KG1 (cell line): Measurements from ENCODE around the gene ADGRG3.
"Not testable (repeated sequence)": the region's sequence is repeated elsewhere in the genome, so short reads cannot be mapped to it uniquely, and the experiment has no call there.

Experiments used
- DNase-seq: peaks from one replicate; lab custom pipeline; 2025; lab: John Stamatoyannopoulos, UW

The ADGRG3 gene

GRCh38 chr16:57721356-57722209 lies 53.5 kb downstream of the ADGRG3 start:
- DNase-seq: no peak

- no peak for DNase-seq
Observed at GRCh38 chr16:57722210-57722499, 54.0 kb downstream of the ADGRG3 start.

GRCh38 chr16:57722651-57723050 lies 54.5 kb downstream of the ADGRG3 start:
- DNase-seq: no peak

- no peak for DNase-seq
Observed at GRCh38 chr16:57723170-57723569, 55.1 kb downstream of the ADGRG3 start.

GRCh38 chr16:57724531-57724930 lies 56.4 kb downstream of the ADGRG3 start:
- no peak for DNase-seq

- DNase-seq: no peak
Observed at GRCh38 chr16:57725151-57725550, 57.0 kb downstream of the ADGRG3 start.

- DNase-seq: no peak
Observed at GRCh38 chr16:57725554-57725953, 57.4 kb downstream of the ADGRG3 start.

GRCh38 chr16:57725976-57726375 lies 57.9 kb downstream of the ADGRG3 start:
- DNase-seq: no peak

GRCh38 chr16:57726433-57726947 lies 58.4 kb downstream of the ADGRG3 start:
- DNase-seq: no peak

- no peak for DNase-seq
Observed at GRCh38 chr16:57727610-57728009, 59.5 kb downstream of the ADGRG3 start.

- no peak for DNase-seq
Observed at GRCh38 chr16:57728336-57729181, 60.5 kb downstream of the ADGRG3 start.

- DNase-seq: no peak
Observed at GRCh38 chr16:57729182-57729484, 61.0 kb downstream of the ADGRG3 start.

GRCh38 chr16:57729852-57730251 lies 61.7 kb downstream of the ADGRG3 start:
- not testable (repeated sequence) for DNase-seq

- DNase-seq: no peak
Observed at GRCh38 chr16:57730771-57731730, 62.9 kb downstream of the ADGRG3 start.

GRCh38 chr16:57732037-57732436 lies 63.9 kb downstream of the ADGRG3 start:
- DNase-seq: no peak

- no peak for DNase-seq
Observed at GRCh38 chr16:57732714-57733113, 64.6 kb downstream of the ADGRG3 start.

- DNase-seq: no peak
Observed at GRCh38 chr16:57734308-57734924, 66.3 kb downstream of the ADGRG3 start.

GRCh38 chr16:57734925-57735754 lies 67.0 kb downstream of the ADGRG3 start:
- peak; percentile 99 for DNase-seq

GRCh38 chr16:57735755-57736418 lies 67.8 kb downstream of the ADGRG3 start, which contains the start of gene KATNB1:
TSS of gene KATNB1 (plus strand) at chr16:57735770. CDS start at chr16:57737244, 1,474 bp downstream.
- no peak for DNase-seq
